ENCODE data around the gene CNGA1.
"Not testable (repeated sequence)": the region's sequence is repeated elsewhere in the genome, so short reads cannot be mapped to it uniquely, and the experiment has no call there.

CNGA1 gene

GRCh38 chr4:48024522-48024921 is 8.0 kb upstream of the CNGA1 start:
- H3K27me3 ChIP-seq (ENCODE audit: insufficient read depth, low read length) = peaks cover 2% of the 10 kb centered on the region
- no peaks in the 10 kb centered on the region for H3K9me3 ChIP-seq (ENCODE audit: low read length)
- no peak overlapping the region for H2AFZ ChIP-seq (ENCODE audit: low read depth, low read length)
- H3K36me3 ChIP-seq (ENCODE audit: insufficient read depth, low read length) = no peaks in the 10 kb centered on the region
- H3K4me3 ChIP-seq (ENCODE audit: low read length) = no peak overlapping the region
- H3K4me1 ChIP-seq (ENCODE audit: insufficient read depth, low read length) = no peaks in the 10 kb centered on the region

- H3K27me3 ChIP-seq (ENCODE audit: insufficient read depth, low read length) = peaks cover 20% of the 10 kb centered on the region
- H3K4me3 ChIP-seq (ENCODE audit: low read length) = no peak overlapping the region
- no peak overlapping the region for H2AFZ ChIP-seq (ENCODE audit: low read depth, low read length)
- no peaks in the 10 kb centered on the region for H3K4me1 ChIP-seq (ENCODE audit: insufficient read depth, low read length)
- H3K36me3 ChIP-seq (ENCODE audit: insufficient read depth, low read length) = no peaks in the 10 kb centered on the region
- no peaks in the 10 kb centered on the region for H3K9me3 ChIP-seq (ENCODE audit: low read length)
These were observed 5.8 kb upstream of the CNGA1 start for GRCh38 chr4:48022192-48022799.

- Histone ChIP-seq H2AFZ (ENCODE audit: low read depth, low read length) (no peak overlapping the region), H3K27me3 (ENCODE audit: insufficient read depth, low read length) (peaks cover 27% of the 10 kb centered on the region), H3K9me3 (ENCODE audit: low read length) (no peaks in the 10 kb centered on the region), H3K36me3 (ENCODE audit: insufficient read depth, low read length) (no peaks in the 10 kb centered on the region), H3K4me3 (ENCODE audit: low read length) (no peak overlapping the region), H3K4me1 (ENCODE audit: insufficient read depth, low read length) (peaks cover 5% of the 10 kb centered on the region)
These were observed 4.6 kb upstream of the CNGA1 start for GRCh38 chr4:48021100-48021499.

- H3K36me3 ChIP-seq (ENCODE audit: insufficient read depth, low read length) = no peaks in the 10 kb centered on the region
These were observed 1.6 kb upstream of the CNGA1 start for GRCh38 chr4:48018112-48018511.

GRCh38 chr4:48017108-48017571 is 659 bp upstream of the CNGA1 start:
- Histone ChIP-seq H3K9me3 (ENCODE audit: low read length) (no peaks in the 10 kb centered on the region), H3K27me3 (ENCODE audit: insufficient read depth, low read length) (peaks cover 32% of the 10 kb centered on the region)

More at GRCh38 chr4:48018112-48018511, 1.6 kb upstream of the CNGA1 start:
- Histone ChIP-seq H3K4me3 (ENCODE audit: low read length) (no peak overlapping the region), H3K27me3 (ENCODE audit: insufficient read depth, low read length) (peaks cover 32% of the 10 kb centered on the region), H3K4me1 (ENCODE audit: insufficient read depth, low read length) (peaks cover 5% of the 10 kb centered on the region), H2AFZ (ENCODE audit: low read depth, low read length) (no peak overlapping the region), H3K9me3 (ENCODE audit: low read length) (no peaks in the 10 kb centered on the region)

GRCh38 chr4:48015678-48016077 is 803 bp downstream of the CNGA1 start:
- Histone ChIP-seq H3K27me3 (ENCODE audit: insufficient read depth, low read length) (peaks cover 32% of the 10 kb centered on the region), H3K9me3 (ENCODE audit: low read length) (no peaks in the 10 kb centered on the region), H3K4me1 (ENCODE audit: insufficient read depth, low read length) (peaks cover 5% of the 10 kb centered on the region), H3K4me3 (ENCODE audit: low read length) (no peak overlapping the region), H2AFZ (ENCODE audit: low read depth, low read length) (no peak overlapping the region), H3K36me3 (ENCODE audit: insufficient read depth, low read length) (no peaks in the 10 kb centered on the region)

More at GRCh38 chr4:48017108-48017571, 659 bp upstream of the CNGA1 start:
- Histone ChIP-seq H3K4me1 (ENCODE audit: insufficient read depth, low read length) (peaks cover 5% of the 10 kb centered on the region), H3K4me3 (ENCODE audit: low read length) (peak overlapping the region; percentile 34), H2AFZ (ENCODE audit: low read depth, low read length) (peak overlapping the region; percentile 71), H3K36me3 (ENCODE audit: insufficient read depth, low read length) (no peaks in the 10 kb centered on the region)

- Histone ChIP-seq H3K4me3 (ENCODE audit: low read length) (no peak overlapping the region), H3K4me1 (ENCODE audit: insufficient read depth, low read length) (peaks cover 5% of the 10 kb centered on the region), H3K36me3 (ENCODE audit: insufficient read depth, low read length) (no peaks in the 10 kb centered on the region), H3K27me3 (ENCODE audit: insufficient read depth, low read length) (peaks cover 32% of the 10 kb centered on the region), H2AFZ (ENCODE audit: low read depth, low read length) (no peak overlapping the region), H3K9me3 (ENCODE audit: low read length) (no peaks in the 10 kb centered on the region)
These were observed 1.3 kb downstream of the CNGA1 start for GRCh38 chr4:48015216-48015615.

GRCh38 chr4:48012824-48013223 is 3.7 kb downstream of the CNGA1 start:
- Histone ChIP-seq H3K4me1 (ENCODE audit: insufficient read depth, low read length) (peaks cover 5% of the 10 kb centered on the region), H2AFZ (ENCODE audit: low read depth, low read length) (no peak overlapping the region), H3K27me3 (ENCODE audit: insufficient read depth, low read length) (peaks cover 17% of the 10 kb centered on the region), H3K4me3 (ENCODE audit: low read length) (no peak overlapping the region), H3K36me3 (ENCODE audit: insufficient read depth, low read length) (no peaks in the 10 kb centered on the region), H3K9me3 (ENCODE audit: low read length) (no peaks in the 10 kb centered on the region)

- Histone ChIP-seq H3K4me3 (ENCODE audit: low read length) (no peak overlapping the region), H3K4me1 (ENCODE audit: insufficient read depth, low read length) (peaks cover under 1% of the 10 kb centered on the region), H2AFZ (ENCODE audit: low read depth, low read length) (no peak overlapping the region), H3K27me3 (ENCODE audit: insufficient read depth, low read length) (peaks cover 6% of the 10 kb centered on the region), H3K36me3 (ENCODE audit: insufficient read depth, low read length) (no peaks in the 10 kb centered on the region), H3K9me3 (ENCODE audit: low read length) (no peaks in the 10 kb centered on the region)
These were observed 4.8 kb downstream of the CNGA1 start for GRCh38 chr4:48011722-48012121.

GRCh38 chr4:48010906-48011305 is 5.6 kb downstream of the CNGA1 start:
- not testable (repeated sequence) for H2AFZ ChIP-seq (ENCODE audit: low read depth, low read length); H3K4me1 ChIP-seq (ENCODE audit: insufficient read depth, low read length); H3K9me3 ChIP-seq (ENCODE audit: low read length); H3K27me3 ChIP-seq (ENCODE audit: insufficient read depth, low read length); H3K36me3 ChIP-seq (ENCODE audit: insufficient read depth, low read length); H3K4me3 ChIP-seq (ENCODE audit: low read length)

GRCh38 chr4:48008021-48008596 is 8.4 kb downstream of the CNGA1 start:
- Histone ChIP-seq H3K36me3 (ENCODE audit: insufficient read depth, low read length) (no peaks in the 10 kb centered on the region), H3K9me3 (ENCODE audit: low read length) (peaks cover 2% of the 10 kb centered on the region), H2AFZ (ENCODE audit: low read depth, low read length) (no peak overlapping the region), H3K27me3 (ENCODE audit: insufficient read depth, low read length) (no peaks in the 10 kb centered on the region), H3K4me3 (ENCODE audit: low read length) (no peak overlapping the region), H3K4me1 (ENCODE audit: insufficient read depth, low read length) (no peaks in the 10 kb centered on the region)

- H3K9me3 ChIP-seq (ENCODE audit: low read length) = peaks cover 2% of the 10 kb centered on the region
- no peaks in the 10 kb centered on the region for H3K36me3 ChIP-seq (ENCODE audit: insufficient read depth, low read length)
- H3K4me3 ChIP-seq (ENCODE audit: low read length) = no peak overlapping the region
- no peaks in the 10 kb centered on the region for H3K4me1 ChIP-seq (ENCODE audit: insufficient read depth, low read length)
- no peaks in the 10 kb centered on the region for H3K27me3 ChIP-seq (ENCODE audit: insufficient read depth, low read length)
- no peak overlapping the region for H2AFZ ChIP-seq (ENCODE audit: low read depth, low read length)
These were observed 10.7 kb downstream of the CNGA1 start for GRCh38 chr4:48005781-48006180.

GRCh38 chr4:48003568-48003967 is 12.9 kb downstream of the CNGA1 start:
- not testable (repeated sequence) for H3K4me1 ChIP-seq (ENCODE audit: insufficient read depth, low read length); H2AFZ ChIP-seq (ENCODE audit: low read depth, low read length); H3K36me3 ChIP-seq (ENCODE audit: insufficient read depth, low read length); H3K4me3 ChIP-seq (ENCODE audit: low read length); H3K27me3 ChIP-seq (ENCODE audit: insufficient read depth, low read length); H3K9me3 ChIP-seq (ENCODE audit: low read length)

- Histone ChIP-seq H3K36me3 (ENCODE audit: insufficient read depth, low read length) (no peaks in the 10 kb centered on the region), H3K27me3 (ENCODE audit: insufficient read depth, low read length) (no peaks in the 10 kb centered on the region), H3K4me1 (ENCODE audit: insufficient read depth, low read length) (no peaks in the 10 kb centered on the region), H3K9me3 (ENCODE audit: low read length) (peaks cover 2% of the 10 kb centered on the region), H3K4me3 (ENCODE audit: low read length) (no peak overlapping the region), H2AFZ (ENCODE audit: low read depth, low read length) (no peak overlapping the region)
These were observed 14.2 kb downstream of the CNGA1 start for GRCh38 chr4:48002267-48002666.
